ENCODE data around the gene TSPAN14.

Gene TSPAN14

GRCh38 chr10:80536361-80536835 is 82.3 kb downstream of the TSPAN14 start:
- no peak for DNase-seq (ENCODE audit: low read depth in 1 of 2, low spot score in 1 of 2)
- Histone ChIP-seq H3K4me3 (replicated peaks; ENCODE audit: insufficient read depth, low read length) (peak overlapping the region; percentile 35), H3K27ac (replicated peaks) (peak overlapping the region; percentile 81), H3K27me3 (ENCODE audit: insufficient read depth, poor library complexity, severe bottlenecking) (no peaks in the 10 kb centered on the region)
- TF ChIP-seq POLR2AphosphoS5 (IDR thresholded peaks at IDR 0.05; ENCODE audit: low read depth) (no peak), SPI1 (IDR thresholded peaks at IDR 0.05; ENCODE audit: borderline replicate concordance, low read depth) (no peak), REST (IDR thresholded peaks at IDR 0.05; ENCODE audit: insufficient replicate concordance, low read depth) (no peak), GABPA (IDR thresholded peaks at IDR 0.05; ENCODE audit: low read depth) (no peak)

- TF ChIP-seq REST (IDR thresholded peaks at IDR 0.05; ENCODE audit: insufficient replicate concordance, low read depth): no peak
- TF ChIP-seq SPI1 (IDR thresholded peaks at IDR 0.05; ENCODE audit: borderline replicate concordance, low read depth): no peak
- TF ChIP-seq POLR2AphosphoS5 (IDR thresholded peaks at IDR 0.05; ENCODE audit: low read depth): no peak
- TF ChIP-seq GABPA (IDR thresholded peaks at IDR 0.05; ENCODE audit: low read depth): no peak
- no peak for TF ChIP-seq CTCF (IDR thresholded peaks at IDR 0.05; ENCODE audit: insufficient read depth, low read length)
- no peak overlapping the region for H3K4me3 ChIP-seq (replicated peaks; ENCODE audit: insufficient read depth, low read length)
- H3K27ac ChIP-seq (replicated peaks): no peak overlapping the region
- H3K27me3 ChIP-seq (ENCODE audit: insufficient read depth, poor library complexity, severe bottlenecking): no peaks in the 10 kb centered on the region
- no peak for DNase-seq (ENCODE audit: low read depth in 1 of 2, low spot score in 1 of 2)
Observed at GRCh38 chr10:80537086-80537735, 83.1 kb downstream of the TSPAN14 start.

GRCh38 chr10:80537736-80538480 is 83.8 kb downstream of the TSPAN14 start, which contains the start of gene SH2D4B:
Gene SH2D4B, plus strand, starts transcription at chr10:80537902. Its CDS starts 430 bp downstream, at chr10:80538332.
- DNase-seq (ENCODE audit: low read depth in 1 of 2, low spot score in 1 of 2): no peak
- Histone ChIP-seq H3K27me3 (ENCODE audit: insufficient read depth, poor library complexity, severe bottlenecking) (no peaks in the 10 kb centered on the region), H3K4me3 (replicated peaks; ENCODE audit: insufficient read depth, low read length) (no peak within 1 kb of the TSS), H3K27ac (replicated peaks) (no peak within 1 kb of the TSS)
- TF ChIP-seq CTCF (IDR thresholded peaks at IDR 0.05; ENCODE audit: insufficient read depth, low read length): no peak
- TF ChIP-seq POLR2AphosphoS5 (IDR thresholded peaks at IDR 0.05; ENCODE audit: low read depth): no peak
- no peak for TF ChIP-seq REST (IDR thresholded peaks at IDR 0.05; ENCODE audit: insufficient replicate concordance, low read depth)
- TF ChIP-seq GABPA (IDR thresholded peaks at IDR 0.05; ENCODE audit: low read depth): no peak
- TF ChIP-seq SPI1 (IDR thresholded peaks at IDR 0.05; ENCODE audit: borderline replicate concordance, low read depth): no peak

Measured in HL-60 (cell line).